Liver (tissue), 9 donors: ENCODE data around the gene KCNG3. TPM values are rescaled to one million over a fixed set of nuclear protein-coding genes. Genes with fewer than 3 reads are reported as not detected.

Experiments
- DNase-seq: peaks from one replicate; pipeline ENCODE4 v3.0.0-alpha.2; 2017; ENCODE audit warnings: low spot score
- H3K27ac ChIP-seq, 2 donors: one replicate each; pipeline ENCODE4 v1.7.0; 2013; ENCODE audit warnings: inconsistent platforms in 2 of 2, low read length in 2 of 2, control low read depth in 1 of 2, low read depth in 1 of 2, mild to moderate bottlenecking in 1 of 2
- H3K27me3 ChIP-seq, 4 donors: one replicate each; pipeline versions ENCODE4 v1.6.1 to v1.7.0; 2013; ENCODE audit warnings: low read length in 3 of 4, inconsistent platforms in 1 of 4, mild to moderate bottlenecking in 1 of 4, moderate library complexity in 1 of 4; ENCODE audit not compliant: control insufficient read depth in 4 of 4, insufficient read depth in 4 of 4
- H3K36me3 ChIP-seq, 4 donors: one replicate each; pipeline versions ENCODE4 v1.6.1 to v1.7.0; 2013; ENCODE audit warnings: low read length in 3 of 4, mild to moderate bottlenecking in 3 of 4, low read depth in 1 of 4, moderate library complexity in 1 of 4; ENCODE audit not compliant: control insufficient read depth in 4 of 4, insufficient read depth in 3 of 4
- H3K4me1 ChIP-seq, 4 donors: one replicate each; pipeline versions ENCODE4 v1.6.1 to v1.7.0; 2013; ENCODE audit warnings: low read length in 3 of 4, mild to moderate bottlenecking in 3 of 4, moderate library complexity in 1 of 4; ENCODE audit not compliant: control insufficient read depth in 4 of 4, insufficient read depth in 4 of 4
- H3K4me3 ChIP-seq, 3 donors: one replicate each; pipeline versions ENCODE4 v1.6.1 to v1.7.0; 2013; ENCODE audit warnings: low read length in 3 of 3, control low read depth in 1 of 3, low read depth in 1 of 3, mild to moderate bottlenecking in 1 of 3
- H3K9ac ChIP-seq, 2 donors: one replicate each; pipeline ENCODE4 v1.7.0; 2013; ENCODE audit warnings: low read length in 2 of 2, mild to moderate bottlenecking in 2 of 2, moderate library complexity in 2 of 2, control low read depth in 1 of 2, low read depth in 1 of 2
- H3K9me3 ChIP-seq, 4 donors: one replicate each; pipeline versions ENCODE4 v1.6.1 to v1.7.0; 2013; ENCODE audit warnings: low read length in 3 of 4; ENCODE audit not compliant: control insufficient read depth in 4 of 4
- ATF3 ChIP-seq: IDR thresholded peaks from 2 replicates; pipeline ENCODE4 v1.6.1; 2016; ENCODE audit warnings: antibody characterized with exemption
- CTCF ChIP-seq: fragments of 150-350 bp; IDR thresholded peaks from 2 replicates; pipeline ENCODE4 v1.5.1; 2017; ENCODE audit warnings: improper control_type of control experiment, low read depth, low read length; ENCODE audit not compliant: missing input control
- EGR1 ChIP-seq, 2 donors: IDR thresholded peaks; 2 replicates each; pipeline ENCODE4 v1.6.1; 2016 to 2018; ENCODE audit warnings: antibody characterized with exemption in 2 of 2, low read depth in 2 of 2
- FOXA2 ChIP-seq: IDR thresholded peaks from 2 replicates; pipeline ENCODE4 v1.6.1; 2016; ENCODE audit warnings: antibody characterized with exemption
- GABPA ChIP-seq, 2 donors: IDR thresholded peaks in 1 of 2; conservative IDR thresholded peaks in 1 of 2; 2 replicates each; pipeline ENCODE4 v1.6.1; 2016; ENCODE audit warnings: antibody characterized with exemption in 2 of 2, mild to moderate bottlenecking in 1 of 2, moderate library complexity in 1 of 2
- HNF4A ChIP-seq, 2 donors: conservative IDR thresholded peaks; 2 replicates each; pipeline ENCODE4 v1.6.1; 2016; ENCODE audit warnings: antibody characterized with exemption in 2 of 2, mild to moderate bottlenecking in 2 of 2
- HNF4G ChIP-seq: IDR thresholded peaks from 2 replicates; pipeline ENCODE4 v1.6.1; 2016; ENCODE audit warnings: antibody characterized with exemption
- JUND ChIP-seq, 2 donors: IDR thresholded peaks; 2 replicates each; pipeline ENCODE4 v1.6.1; 2016; ENCODE audit warnings: antibody characterized with exemption in 2 of 2
- MAX ChIP-seq: IDR thresholded peaks from 2 replicates; pipeline ENCODE4 v1.6.1; 2016; ENCODE audit warnings: antibody characterized with exemption
- NR2F2 ChIP-seq: IDR thresholded peaks from 2 replicates; pipeline ENCODE4 v1.6.1; 2016; ENCODE audit warnings: antibody characterized with exemption
- RAD21 ChIP-seq, 2 donors: IDR thresholded peaks; 2 replicates each; pipeline ENCODE4 v1.6.1; 2016; ENCODE audit warnings: antibody characterized with exemption in 2 of 2, mild to moderate bottlenecking in 2 of 2
- REST ChIP-seq: IDR thresholded peaks from 2 replicates; pipeline ENCODE4 v1.6.1; 2016; ENCODE audit warnings: antibody characterized with exemption, mild to moderate bottlenecking
- RXRA ChIP-seq, 2 donors: IDR thresholded peaks; 2 replicates each; pipeline ENCODE4 v1.6.1; 2017 to 2018; ENCODE audit warnings: antibody characterized with exemption in 2 of 2, mild to moderate bottlenecking in 1 of 2
- SP1 ChIP-seq: IDR thresholded peaks from 2 replicates; pipeline ENCODE4 v1.6.1; 2018; ENCODE audit warnings: antibody characterized with exemption, mild to moderate bottlenecking
- TAF1 ChIP-seq: conservative IDR thresholded peaks from 2 replicates; pipeline ENCODE4 v1.6.1; 2016; ENCODE audit warnings: antibody characterized with exemption, mild to moderate bottlenecking
- YY1 ChIP-seq: IDR thresholded peaks from 2 replicates; pipeline ENCODE4 v1.6.1; 2016; ENCODE audit warnings: antibody characterized with exemption, mild to moderate bottlenecking
- ZBTB33 ChIP-seq: IDR thresholded peaks from 2 replicates; pipeline ENCODE4 v1.6.1; 2016; ENCODE audit warnings: antibody characterized with exemption
- WGBS: extraction: QIAGEN DNeasy Blood & Tissue Kit; methylation state at CpG from one replicate; pipeline ENCODE4 v1.1.7; 2013; 5-methylcytosine and 5-hydroxymethylcytosine counted together
- polyA plus RNA-seq, 2 donors: library from polyadenylated mRNA; stranded (reverse) in 1 of 2; unstranded in 1 of 2; fragments of 200-250 nt in 1 of 2; fragments of >200 nt in 1 of 2; fragmentation: Nextera tagmentation in 1 of 2; extraction: Ambion mirVana in 1 of 2; gene quantifications; one replicate each; pipeline versions ENCODE4 v1.2.1 to v1.2.3, GENCODE V29; 2013 to 2015
- total RNA-seq, 2 donors: library from RNA; depleted of rRNA; stranded (reverse); fragments of >200 nt; gene quantifications; one replicate each; pipeline ENCODE4 v1.2.3, GENCODE V29; 2014
- donor health status: healthy.
- donor health status: healthy.
- donor health status: healthy.
- donor health status: healthy.
- donor health status: healthy.

KCNG3 gene
- total and polyA plus RNA-seq, 4 donors: not detected

GRCh38 chr2:42436370-42436769, 57.4 kb downstream of the KCNG3 start (continued):
- TF ChIP-seq MAX (no peak), HNF4G (no peak)

GRCh38 chr2:42435628-42436027, 58.2 kb downstream of the KCNG3 start:
- no peak overlapping the region for H3K27ac ChIP-seq
- H3K9me3 ChIP-seq: no peaks in the 10 kb centered on the region
- no peaks in the 10 kb centered on the region for H3K36me3 ChIP-seq
- TF ChIP-seq RAD21 (IDR thresholded peaks at IDR 0.05) (no peak), MAX (no peak), HNF4G (no peak), JUND (IDR thresholded peaks at IDR 0.05) (no peak), EGR1 (IDR thresholded peaks at IDR 0.05; ENCODE audit: low read depth in 2 of 2) (no peak), GABPA (IDR thresholded peaks at IDR 0.05 in 1 of 2, conservative IDR thresholded peaks at IDR 0.05 in 1 of 2) (no peak), FOXA2 (no peak), REST (no peak), HNF4A (conservative IDR thresholded peaks at IDR 0.05) (no peak), ZBTB33 (no peak), RXRA (IDR thresholded peaks at IDR 0.05) (no peak), ATF3 (no peak), TAF1 (no peak), SP1 (no peak)
- no peak overlapping the region for H3K9ac ChIP-seq
- H3K4me1 ChIP-seq: no peaks in the 10 kb centered on the region
- no peak overlapping the region for H3K4me3 ChIP-seq
- 57% methylated on average over 2 of the region's 2 CpGs for WGBS
- DNase-seq: no peak
- peaks cover 0 to 3% (median 0%) of the 10 kb centered on the region in 4 donors for H3K27me3 ChIP-seq

GRCh38 chr2:42430188-42430587, 63.6 kb downstream of the KCNG3 start:
- 97% methylated on average over 4 of the region's 4 CpGs for WGBS
- no peak for TF ChIP-seq HNF4A (conservative IDR thresholded peaks at IDR 0.05)
- no peak for TF ChIP-seq HNF4G
- no peak for TF ChIP-seq CTCF
- TF ChIP-seq JUND (IDR thresholded peaks at IDR 0.05): no peak
- TF ChIP-seq YY1: no peak
- TF ChIP-seq ATF3: no peak
- TF ChIP-seq NR2F2: no peak
- TF ChIP-seq RXRA (IDR thresholded peaks at IDR 0.05): no peak
- no peak for TF ChIP-seq MAX
- TF ChIP-seq SP1: no peak
- Histone ChIP-seq H3K36me3 (no peaks in the 10 kb centered on the region), H3K9ac (no peak overlapping the region), H3K4me3 (no peak overlapping the region), H3K9me3 (no peaks in the 10 kb centered on the region), H3K4me1 (no peaks in the 10 kb centered on the region), H3K27ac (no peak overlapping the region), H3K27me3 (no peaks in the 10 kb centered on the region)
- DNase-seq: no peak
